HepG2 (cell line): ENCODE measurements around the gene CD109. TPM values are rescaled to one million over a fixed set of nuclear protein-coding genes. Genes with fewer than 3 reads are reported as not detected.

Experiments
- ATAC-seq: fragments of 200-7000 bp; cut with Tn5 transposase; 3 replicates; pipeline ENCODE4 v1.9.1; 2020; ENCODE audit warnings: mild to moderate bottlenecking, moderate library complexity
- BruUV-seq: library from RNA; stranded (reverse); fragments of 400-500 nt; replicated peaks from 2 replicates; lab custom pipeline; 2021; lab: Mats Ljungman, UMichigan
- CTCF ChIA-PET: fragments of 300-600 bp; formaldehyde crosslinking; extraction: SDS; loops from one replicate; lab custom pipeline; 2021; ENCODE audit warnings: low total read pairs, inconsistent platforms, low intra/inter-chr PET ratio; lab: Yijun Ruan, JAX
- POLR2A ChIA-PET: fragments of 350-600 bp; sonication (Branson Sonifier 250); formaldehyde crosslinking; loops from one replicate; lab custom pipeline; 2020; ENCODE audit warnings: antibody characterized with exemption, inconsistent platforms; lab: Yijun Ruan, JAX
- DNase-seq: peaks from one replicate; pipeline ENCODE4 v3.0.0-alpha.2; 2015; ENCODE audit warnings: low spot score
- FAIRE-seq: peaks from 3 replicates; lab custom pipeline; 2011; peaks lifted over from hg19 to GRCh38; lab: Jason Lieb, UNC
- H2AFZ ChIP-seq: one replicate; pipeline ENCODE4 v1.6.1; 2011; ENCODE audit warnings: low read length, inconsistent platforms
- H3K27ac ChIP-seq: fragments of 300-600 bp; 3 replicates; pipeline ENCODE4 v1.8.0; 2011; ENCODE audit warnings: mixed run types, mild to moderate bottlenecking, mixed read lengths, low read length, inconsistent platforms; ENCODE audit not compliant: insufficient read depth; ENCODE audit errors: extremely low read length
- H3K27me3 ChIP-seq, 2 experiments: fragments of 200-600 bp in 1 of 2; 2 replicates in 1 of 2; 3 replicates in 1 of 2; pipeline versions ENCODE4 v1.6.0 to v1.8.0; 2011; ENCODE audit warnings: low read length in 2 of 2, mild to moderate bottlenecking in 2 of 2, moderate library complexity in 2 of 2, inconsistent platforms in 1 of 2; ENCODE audit not compliant: insufficient read depth in 2 of 2, control insufficient read depth in 1 of 2
- H3K36me3 ChIP-seq, 2 experiments: fragments of 200-600 bp in 1 of 2; replicated peaks in 1 of 2; 2 replicates in 1 of 2; 3 replicates in 1 of 2; pipeline versions ENCODE4 v1.5.1 to v1.8.0; 2011; ENCODE audit warnings: low read length in 2 of 2, inconsistent platforms in 1 of 2; ENCODE audit not compliant: insufficient read depth in 2 of 2, control insufficient read depth in 1 of 2
- H3K4me1 ChIP-seq: 2 replicates; pipeline ENCODE4 v1.5.1; 2012; ENCODE audit warnings: low read length, inconsistent platforms; ENCODE audit not compliant: insufficient read depth
- H3K4me2 ChIP-seq: 2 replicates; pipeline ENCODE4 v1.6.0; 2011; ENCODE audit warnings: low read depth, low read length, inconsistent platforms
- H3K4me3 ChIP-seq, 3 experiments: fragments of 200-600 bp in 1 of 3; sonication (generic), shearing (Covaris generic) in 1 of 3; replicated peaks in 1 of 3; 2 replicates each; pipeline ENCODE4 v1.5.1; 2011 to 2016; ENCODE audit warnings: low read length in 3 of 3, inconsistent platforms in 2 of 3, low read depth in 2 of 3, mild to moderate bottlenecking in 2 of 3, control low read depth in 1 of 3, mixed read lengths in 1 of 3; ENCODE audit not compliant: insufficient read depth in 1 of 3
- H3K79me2 ChIP-seq: one replicate; pipeline ENCODE4 v1.6.1; 2011; ENCODE audit warnings: low read length, inconsistent platforms; ENCODE audit not compliant: insufficient read depth
- H3K9ac ChIP-seq: 2 replicates; pipeline ENCODE4 v1.6.0; 2011; ENCODE audit warnings: mild to moderate bottlenecking, low read depth, low read length, inconsistent platforms; ENCODE audit not compliant: insufficient read depth
- H3K9me3 ChIP-seq: 2 replicates; pipeline ENCODE4 v1.5.1; 2012; ENCODE audit warnings: mild to moderate bottlenecking, low read length
- H4K20me1 ChIP-seq: 2 replicates; pipeline ENCODE4 v1.6.0; 2011; ENCODE audit warnings: inconsistent platforms, mild to moderate bottlenecking, low read length, moderate library complexity; ENCODE audit not compliant: insufficient read depth
- EZH2 ChIP-seq: conservative IDR thresholded peaks from 2 replicates; pipeline ENCODE4 v1.6.1; 2012; ENCODE audit warnings: mild to moderate bottlenecking, low read depth, low read length, moderate library complexity
- HOXA3 ChIP-seq: sonication (generic); formaldehyde crosslinking; IDR thresholded peaks from 2 replicates; pipeline ENCODE4 v1.5.0; 2020; ENCODE audit warnings: missing genetic modification reagents
- KLF13 ChIP-seq: sonication (generic); formaldehyde crosslinking; IDR thresholded peaks from 2 replicates; pipeline ENCODE4 v1.4.0; 2020; ENCODE audit warnings: mild to moderate bottlenecking, missing genetic modification reagents
- PTBP1 ChIP-seq: fragments of 200-400 bp; formaldehyde crosslinking; IDR thresholded peaks from 2 replicates; pipeline ENCODE4 v1.6.1; 2018; ENCODE audit warnings: low read length, low read depth; ENCODE audit not compliant: poor library complexity, severe bottlenecking
- ZEB1 ChIP-seq: IDR thresholded peaks from 2 replicates; pipeline ENCODE4 v1.6.1; 2012; ENCODE audit warnings: mild to moderate bottlenecking, low read depth, inconsistent platforms; ENCODE audit not compliant: insufficient replicate concordance
- ZIK1 ChIP-seq: sonication (generic); formaldehyde crosslinking; IDR thresholded peaks from 2 replicates; pipeline ENCODE4 v1.5.0; 2020; ENCODE audit warnings: mild to moderate bottlenecking, low read depth, missing genetic modification reagents, borderline replicate concordance
- ZNF136 ChIP-seq: sonication (generic); formaldehyde crosslinking; IDR thresholded peaks from 2 replicates; pipeline ENCODE4 v1.8.1; 2022; ENCODE audit warnings: low read depth, mild to moderate bottlenecking, moderate library complexity, missing genetic modification reagents
- ZNF225 ChIP-seq: sonication (generic); formaldehyde crosslinking; IDR thresholded peaks from 2 replicates; pipeline ENCODE4 v1.4.0; 2020; ENCODE audit warnings: mild to moderate bottlenecking, missing genetic modification reagents
- ZNF441 ChIP-seq: sonication (generic); formaldehyde crosslinking; IDR thresholded peaks from 2 replicates; pipeline ENCODE4 v1.7.0; 2021; ENCODE audit warnings: missing genetic modification reagents, borderline replicate concordance
- ZNF644 ChIP-seq: IDR thresholded peaks from 2 replicates; pipeline ENCODE4 v1.6.1; 2016; ENCODE audit warnings: low read depth
- ZNF768 ChIP-seq: sonication (generic); formaldehyde crosslinking; IDR thresholded peaks from 2 replicates; pipeline ENCODE4 v1.4.0; 2020; ENCODE audit warnings: missing genetic modification reagents
- ZNF883 ChIP-seq: sonication (generic); formaldehyde crosslinking; IDR thresholded peaks from 2 replicates; pipeline ENCODE4 v1.5.1; 2020; ENCODE audit warnings: mild to moderate bottlenecking, missing genetic modification reagents; ENCODE audit errors: not compliant biosample characterization
- WGBS: methylation state at CpG from one replicate; pipeline ENCODE4 v1.1.6; 2017; ENCODE audit warnings: low lambda C conversion rate; 5-methylcytosine and 5-hydroxymethylcytosine counted together
- in situ Hi-C: cut with HindIII; loops from 2 replicates; pipeline ENCODE4 v1.10.0; 2017; ENCODE audit warnings: low pct_unique_long_range_greater_than_20kb; ENCODE audit not compliant: extremely low pct_ligation_motif_present
- intact Hi-C: fragments of 100-400 bp; cut with micrococcal nuclease; formaldehyde crosslinking; loops from one replicate; pipeline ENCODE4 v1.10.0; 2022; ENCODE audit not compliant: unreplicated experiment
- polyA plus RNA-seq, 8 experiments: library from polyadenylated mRNA; depleted of rRNA in 3 of 8; stranded (reverse) in 7 of 8; unstranded in 1 of 8; fragments of >200 nt; fragmentation: Illumina TruSeq in 4 of 8; extraction: Trizol in 4 of 8; gene quantifications; 2 replicates each; pipeline versions ENCODE4 v1.2.1 to v1.2.3, GENCODE V29; 2011 to 2016; ENCODE audit warnings: low read depth in 4 of 8, missing spikeins in 1 of 8, mixed read lengths in 1 of 8; ENCODE audit not compliant: insufficient read depth in 1 of 8
- total RNA-seq, 5 experiments: library from RNA; depleted of rRNA; stranded (reverse); fragments of >200 nt; fragmentation: Illumina TruSeq; extraction: Trizol; gene quantifications; 2 replicates each; pipeline ENCODE4 v1.2.3, GENCODE V29; 2016; ENCODE audit warnings: low read depth in 1 of 5
- TF ChIP-seq, protein P1 (sequence below): sonication (generic); formaldehyde crosslinking; IDR thresholded peaks from 2 replicates; pipeline ENCODE4 v1.5.0; 2020; ENCODE audit warnings: mild to moderate bottlenecking, missing genetic modification reagents, moderate library complexity

Gene CD109
- total and polyA plus RNA-seq, 2 of the 13 experiments (the other 11 are each of a cell fraction or from before 2014, with no cell fraction given): 0.93 to 2.1 TPM

DNA sequence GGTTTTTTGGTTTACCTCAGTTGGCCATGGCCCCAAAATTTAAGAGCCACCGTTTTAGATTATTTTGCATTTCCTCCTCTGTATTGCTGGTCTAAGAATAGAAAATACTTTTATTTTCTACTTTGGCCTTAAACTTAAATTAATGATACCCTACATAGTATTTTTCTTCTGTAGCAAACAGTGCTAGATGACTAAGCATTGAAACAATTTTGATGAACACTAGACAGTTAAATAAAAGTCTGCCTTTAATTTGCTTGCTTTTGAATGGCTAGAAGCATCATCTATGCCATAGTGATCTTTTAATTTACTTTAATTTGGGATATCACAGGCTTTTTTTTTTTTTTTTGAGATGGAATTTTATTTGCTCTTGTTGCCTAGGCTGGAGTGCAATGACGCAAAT, 106.4 kb downstream of the CD109 start:
- ATAC-seq: no peak
- H3K27ac ChIP-seq: no peak overlapping the region
- no peak overlapping the region for H3K4me3 ChIP-seq
- BruUV-seq: no TSS peak
- TF ChIP-seq ZEB1: no peak
- TF ChIP-seq PTBP1: no peak
- TF ChIP-seq ZNF644: no peak
- no peak for TF ChIP-seq ZNF441
- no peak for TF ChIP-seq EZH2
- TF ChIP-seq ZNF136 (CRISPR knock-in tag): no peak
- no peak for TF ChIP-seq KLF13 (CRISPR knock-in tag)
- ChIA-PET POLR2A (no interaction called here), CTCF (no interaction called here)
- no peaks in the 10 kb centered on the region for H4K20me1 ChIP-seq
- no peaks in the 10 kb centered on the region for H3K36me3 ChIP-seq
- no peak for DNase-seq
- no peaks in the 10 kb centered on the region for H3K9me3 ChIP-seq
- H3K4me2 ChIP-seq: no peak overlapping the region
- intact Hi-C loops (loop anchor here (5.0 kb wide), 1 partner anchor 65 kb away; no protein-coding TSS in a partner anchor), in situ Hi-C loops (no loop called here)
- no peak overlapping the region for H3K9ac ChIP-seq
- no peaks in the 10 kb centered on the region for H3K27me3 ChIP-seq
- peaks cover 6% of the 10 kb centered on the region; the same call in 1 of the 2 replicates for H3K4me1 ChIP-seq
- WGBS: 69% methylated on average over 2 of the region's 2 CpGs
- FAIRE-seq: no peak
- no peak overlapping the region for H2AFZ ChIP-seq
- no peaks in the 10 kb centered on the region for H3K79me2 ChIP-seq

DNA sequence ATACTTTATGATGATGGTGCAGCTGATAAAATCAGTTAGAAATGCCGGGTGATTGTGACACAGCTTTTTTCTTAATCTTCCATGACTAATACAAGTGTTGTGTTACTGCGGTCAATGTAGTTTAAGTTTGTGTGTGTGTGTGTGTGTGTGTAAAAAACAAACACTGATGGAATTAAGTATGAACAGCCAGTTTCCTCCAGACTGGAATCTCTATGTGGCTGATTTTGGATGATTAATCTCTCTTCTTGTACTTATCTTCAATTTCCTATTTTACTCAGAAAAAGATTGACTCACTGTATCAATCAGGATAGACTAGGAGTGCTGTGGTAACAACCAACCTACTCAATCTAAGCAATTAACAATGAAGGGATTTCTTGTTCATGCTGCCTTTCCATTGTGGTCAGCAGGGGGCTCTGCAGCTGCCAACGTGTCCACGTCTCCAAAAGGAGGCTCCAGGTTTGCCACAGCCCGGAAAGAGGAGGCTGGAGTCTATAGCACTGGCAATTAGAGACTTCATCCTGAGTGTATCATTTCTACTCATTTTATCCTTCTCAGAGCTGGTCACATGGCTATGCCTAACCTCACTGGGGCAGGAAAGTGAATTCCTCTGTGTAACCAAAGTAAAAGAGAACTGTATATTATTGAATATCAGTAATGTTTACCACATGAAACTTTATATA, 107.7 kb downstream of the CD109 start:
- H3K9ac ChIP-seq: no peak overlapping the region
- H3K4me3 ChIP-seq: no peak overlapping the region
- no peak overlapping the region for H2AFZ ChIP-seq
- in situ Hi-C loops (no loop called here), intact Hi-C loops (loop anchor here (5.0 kb wide), 1 partner anchor 66 kb away; no protein-coding TSS in a partner anchor)
- no peaks in the 10 kb centered on the region for H3K27me3 ChIP-seq
- no peak overlapping the region for H3K27ac ChIP-seq
- H3K4me1 ChIP-seq: peaks cover 6% of the 10 kb centered on the region; the same call in 1 of the 2 replicates
- H3K79me2 ChIP-seq: no peaks in the 10 kb centered on the region
- H3K4me2 ChIP-seq: no peak overlapping the region
- FAIRE-seq (peak; percentile 67), ATAC-seq (peak; percentile 89), DNase-seq (peak; percentile 35)
- H3K9me3 ChIP-seq: no peaks in the 10 kb centered on the region
- no peaks in the 10 kb centered on the region for H3K36me3 ChIP-seq
- H4K20me1 ChIP-seq: no peaks in the 10 kb centered on the region
- 74% methylated on average over 3 of the region's 5 CpGs for WGBS
- CTCF ChIA-PET: no interaction called here
- no TSS peak for BruUV-seq
- POLR2A ChIA-PET: no interaction called here
- TF ChIP-seq, protein P1, sequence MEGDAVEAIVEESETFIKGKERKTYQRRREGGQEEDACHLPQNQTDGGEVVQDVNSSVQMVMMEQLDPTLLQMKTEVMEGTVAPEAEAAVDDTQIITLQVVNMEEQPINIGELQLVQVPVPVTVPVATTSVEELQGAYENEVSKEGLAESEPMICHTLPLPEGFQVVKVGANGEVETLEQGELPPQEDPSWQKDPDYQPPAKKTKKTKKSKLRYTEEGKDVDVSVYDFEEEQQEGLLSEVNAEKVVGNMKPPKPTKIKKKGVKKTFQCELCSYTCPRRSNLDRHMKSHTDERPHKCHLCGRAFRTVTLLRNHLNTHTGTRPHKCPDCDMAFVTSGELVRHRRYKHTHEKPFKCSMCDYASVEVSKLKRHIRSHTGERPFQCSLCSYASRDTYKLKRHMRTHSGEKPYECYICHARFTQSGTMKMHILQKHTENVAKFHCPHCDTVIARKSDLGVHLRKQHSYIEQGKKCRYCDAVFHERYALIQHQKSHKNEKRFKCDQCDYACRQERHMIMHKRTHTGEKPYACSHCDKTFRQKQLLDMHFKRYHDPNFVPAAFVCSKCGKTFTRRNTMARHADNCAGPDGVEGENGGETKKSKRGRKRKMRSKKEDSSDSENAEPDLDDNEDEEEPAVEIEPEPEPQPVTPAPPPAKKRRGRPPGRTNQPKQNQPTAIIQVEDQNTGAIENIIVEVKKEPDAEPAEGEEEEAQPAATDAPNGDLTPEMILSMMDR (CRISPR knock-in tag): peak; percentile 64
- TF ChIP-seq HOXA3 (CRISPR knock-in tag) (no peak), ZNF225 (CRISPR knock-in tag) (no peak), ZNF883 (CRISPR knock-in tag) (no peak), ZIK1 (CRISPR knock-in tag) (no peak), ZNF768 (no peak)
